Sigmoid colon (tissue), 7 donors: Measurements from ENCODE around the gene PSD. TPM values are rescaled to one million over a fixed set of nuclear protein-coding genes. Genes with fewer than 3 reads are reported as not detected.

Experiments
- DNase-seq: peaks from one replicate; pipeline ENCODE4 v3.0.0-alpha.2; 2019
- H3K27ac ChIP-seq, 4 donors: fragments of 200-600 bp; sonication (generic); one replicate each; pipeline ENCODE4 v1.5.1; 2016 to 2019; ENCODE audit warnings: mild to moderate bottlenecking in 1 of 4
- H3K27me3 ChIP-seq, 3 donors: fragments of 200-600 bp; sonication (generic); one replicate each; pipeline ENCODE4 v1.5.1; 2019; ENCODE audit warnings: mild to moderate bottlenecking in 1 of 3
- H3K36me3 ChIP-seq, 4 donors: fragments of 200-600 bp; sonication (generic); one replicate each; pipeline ENCODE4 v1.5.1; 2016 to 2019
- H3K4me1 ChIP-seq, 4 donors: fragments of 200-600 bp; sonication (generic); one replicate each; pipeline ENCODE4 v1.5.1; 2017 to 2019
- H3K4me3 ChIP-seq, 4 donors: fragments of 200-600 bp; sonication (generic); one replicate each; pipeline ENCODE4 v1.5.1; 2017 to 2019; ENCODE audit warnings: mild to moderate bottlenecking in 2 of 4, moderate library complexity in 1 of 4
- H3K9me3 ChIP-seq, 4 donors: fragments of 200-600 bp in 3 of 4; sonication (generic) in 3 of 4; one replicate each; pipeline versions ENCODE4 v1.5.1 to v1.6.1; 2013 to 2019
- EP300 ChIP-seq, 4 donors: sonication (generic); formaldehyde crosslinking; IDR thresholded peaks; one replicate each; pipeline ENCODE4 v1.6.1; 2017; ENCODE audit warnings: antibody characterized with exemption in 4 of 4
- POLR2A ChIP-seq, 2 donors: fragments of 450-650 bp; IDR thresholded peaks; one replicate each; pipeline ENCODE4 v1.6.1; 2016; ENCODE audit warnings: antibody characterized with exemption in 2 of 2, mild to moderate bottlenecking in 2 of 2, moderate library complexity in 2 of 2
- POLR2AphosphoS5 ChIP-seq, 4 donors: sonication (generic); formaldehyde crosslinking; IDR thresholded peaks; one replicate each; pipeline ENCODE4 v1.6.1; 2017; ENCODE audit warnings: antibody characterized with exemption in 4 of 4
- whole genome bisulfite sequencing, 2 donors: extraction: QIAGEN DNeasy Blood & Tissue Kit; methylation state at CpG; one replicate each; pipeline ENCODE4 v1.1.7; 2013; 5-methylcytosine and 5-hydroxymethylcytosine counted together
- intact Hi-C: fragments of 100-400 bp; cut with DNase I; formaldehyde crosslinking; loops from one replicate; pipeline ENCODE4 v1.15.1; 2023
- polyA plus RNA-seq, 3 donors: library from polyadenylated mRNA; stranded (reverse); fragments of 200-250 nt; gene quantifications; one replicate each; pipeline ENCODE4 v1.2.3, GENCODE V29; 2013
- total RNA-seq, 4 donors: library from RNA; depleted of rRNA; stranded (reverse); fragments of >200 nt; gene quantifications; one replicate each; pipeline ENCODE4 v1.1.0, GENCODE V29; 2016
- TF ChIP-seq, protein P1 (sequence below), 4 experiments: fragments of 450-650 bp in 3 of 4; fragments of 200-600 bp in 1 of 4; IDR thresholded peaks; one replicate each; pipeline ENCODE4 v1.5.1; 2016 to 2019; ENCODE audit warnings: antibody characterized with exemption in 4 of 4, mild to moderate bottlenecking in 3 of 4, moderate library complexity in 2 of 4
- donor health status: healthy with polysubstance abuse.
- donor health status: Bipolar disorder and iron deficiency.
- donor health status: healthy.

The PSD gene
- total and polyA plus RNA-seq, 7 donors = 0.69 to 449 (median 343) TPM

DNA sequence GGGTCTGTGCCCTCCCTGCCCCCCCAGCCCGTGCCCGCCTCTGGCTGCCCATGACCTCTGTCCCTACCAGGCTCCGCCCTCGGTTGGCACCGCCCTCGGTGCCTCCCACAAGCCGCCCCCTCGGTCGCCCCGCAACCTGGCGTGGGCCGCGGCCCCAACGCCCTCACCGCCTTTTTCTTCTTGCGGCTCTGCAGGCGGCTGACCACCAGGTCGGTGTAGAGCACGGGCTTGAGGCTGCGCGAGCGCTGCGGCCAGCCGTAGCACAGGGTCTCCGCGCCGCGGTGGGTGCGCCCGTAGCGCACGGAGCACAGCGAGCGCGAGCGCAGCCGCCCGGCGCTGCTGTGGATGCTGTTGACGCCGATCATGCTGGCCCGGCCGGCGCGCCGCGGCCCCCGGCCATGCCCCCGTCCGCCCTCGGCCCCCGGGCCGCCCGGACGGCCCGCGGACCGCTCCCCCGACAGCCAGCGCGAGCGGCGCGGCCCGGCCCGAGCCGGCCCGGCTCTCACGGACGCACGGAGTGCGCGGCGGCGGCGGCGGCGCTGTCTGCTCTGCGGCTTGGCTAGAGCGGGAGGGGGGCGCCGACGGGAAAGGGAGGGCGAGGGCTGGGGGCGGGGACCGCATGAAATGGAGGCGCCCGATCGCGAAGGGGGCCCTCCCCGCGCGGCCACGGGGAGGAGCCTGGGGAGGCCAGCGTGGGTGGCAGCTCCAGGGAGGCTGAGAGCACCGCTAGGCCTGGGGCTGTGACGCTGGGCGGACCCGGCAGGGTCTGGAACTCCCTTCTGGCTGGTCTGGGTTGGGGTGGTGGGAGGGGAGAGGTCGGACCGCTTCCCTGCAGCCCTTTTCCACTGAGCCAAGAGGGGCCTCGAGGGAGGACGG lies 9.6 kb downstream of the PSD start:
- WGBS, 2 donors = 1% methylated on average over 103 of the region's 103 CpGs
- DNase-seq = peak; percentile 95

DNA sequence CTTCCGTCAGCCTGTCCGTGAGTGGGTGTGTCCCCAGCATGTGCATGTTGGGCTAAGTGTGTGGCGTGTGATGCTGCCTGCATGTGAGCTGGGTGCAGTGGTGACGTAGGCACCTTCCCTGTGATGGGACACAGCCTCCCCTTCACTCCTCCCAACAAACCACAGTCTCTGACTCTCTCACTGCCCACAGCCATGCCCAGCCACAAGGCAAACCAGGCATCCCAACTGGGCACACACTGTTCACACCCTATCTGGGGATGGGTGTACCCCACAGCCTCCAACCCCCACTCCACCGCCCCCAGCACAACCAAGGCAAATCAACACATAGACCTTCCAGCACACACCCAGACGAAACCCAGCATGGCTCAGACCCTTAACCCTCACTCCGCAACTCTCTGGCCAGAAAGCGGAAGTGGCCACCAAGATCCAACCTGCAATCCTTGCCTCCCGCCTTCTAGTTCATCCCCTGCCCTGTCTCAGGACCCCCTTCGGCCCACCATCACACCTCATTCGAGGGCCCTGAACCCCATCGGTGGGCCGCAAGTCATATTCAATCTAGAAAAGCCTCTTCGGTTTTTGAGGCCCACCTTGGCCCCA lies 10.4 kb downstream of the PSD start:
- TF ChIP-seq EP300 (IDR thresholded peaks at IDR 0.05) (peak; percentile 99 to 100 (median 100)), POLR2A (IDR thresholded peaks at IDR 0.05) (peak; percentile 77 to 79), POLR2AphosphoS5 (IDR thresholded peaks at IDR 0.05) (peak; percentile 96 to 97 (median 96))
- TF ChIP-seq, protein P1, sequence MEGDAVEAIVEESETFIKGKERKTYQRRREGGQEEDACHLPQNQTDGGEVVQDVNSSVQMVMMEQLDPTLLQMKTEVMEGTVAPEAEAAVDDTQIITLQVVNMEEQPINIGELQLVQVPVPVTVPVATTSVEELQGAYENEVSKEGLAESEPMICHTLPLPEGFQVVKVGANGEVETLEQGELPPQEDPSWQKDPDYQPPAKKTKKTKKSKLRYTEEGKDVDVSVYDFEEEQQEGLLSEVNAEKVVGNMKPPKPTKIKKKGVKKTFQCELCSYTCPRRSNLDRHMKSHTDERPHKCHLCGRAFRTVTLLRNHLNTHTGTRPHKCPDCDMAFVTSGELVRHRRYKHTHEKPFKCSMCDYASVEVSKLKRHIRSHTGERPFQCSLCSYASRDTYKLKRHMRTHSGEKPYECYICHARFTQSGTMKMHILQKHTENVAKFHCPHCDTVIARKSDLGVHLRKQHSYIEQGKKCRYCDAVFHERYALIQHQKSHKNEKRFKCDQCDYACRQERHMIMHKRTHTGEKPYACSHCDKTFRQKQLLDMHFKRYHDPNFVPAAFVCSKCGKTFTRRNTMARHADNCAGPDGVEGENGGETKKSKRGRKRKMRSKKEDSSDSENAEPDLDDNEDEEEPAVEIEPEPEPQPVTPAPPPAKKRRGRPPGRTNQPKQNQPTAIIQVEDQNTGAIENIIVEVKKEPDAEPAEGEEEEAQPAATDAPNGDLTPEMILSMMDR (IDR thresholded peaks at IDR 0.05) = no peak
- WGBS, 2 donors = 46 to 60% methylated on average over 14 of the region's 14 CpGs
- Histone ChIP-seq H3K27ac (peak overlapping the region; percentile 84 to 99 (median 98)), H3K36me3 (peaks cover 4 to 15% (median 8%) of the 10 kb centered on the region in 4 donors), H3K27me3 (peaks cover 0 to 22% (median 10%) of the 10 kb centered on the region in 3 donors), H3K4me1 (peaks cover 0 to 61% (median 58%) of the 10 kb centered on the region in 4 donors), H3K9me3 (no peaks in the 10 kb centered on the region), H3K4me3 (peak overlapping the region; percentile 70 to 80 (median 78))
- peak; percentile 98 for DNase-seq
- intact Hi-C loops = no loop called here

More for the DNA sequence above, 9.6 kb downstream of the PSD start:
- Histone ChIP-seq H3K27ac (peak overlapping the region; percentile 84 to 99 (median 98)), H3K9me3 (no peaks in the 10 kb centered on the region), H3K4me3 (peak overlapping the region; percentile 70 to 80 (median 78)), H3K36me3 (peaks cover 0 to 9% (median 2%) of the 10 kb centered on the region in 4 donors), H3K27me3 (peaks cover 0 to 22% (median 10%) of the 10 kb centered on the region in 3 donors), H3K4me1 (peaks cover 0 to 55% (median 51%) of the 10 kb centered on the region in 4 donors)
- peak in 2 of 4 donors; percentile 2 to 55 for TF ChIP-seq EP300 (IDR thresholded peaks at IDR 0.05)
- TF ChIP-seq, protein P1 (IDR thresholded peaks at IDR 0.05) = no peak
- peak; percentile 92 to 95 (median 94) for TF ChIP-seq POLR2AphosphoS5 (IDR thresholded peaks at IDR 0.05)
- TF ChIP-seq POLR2A (IDR thresholded peaks at IDR 0.05) = peak; percentile 79 to 94
- intact Hi-C loops = no loop called here

DNA sequence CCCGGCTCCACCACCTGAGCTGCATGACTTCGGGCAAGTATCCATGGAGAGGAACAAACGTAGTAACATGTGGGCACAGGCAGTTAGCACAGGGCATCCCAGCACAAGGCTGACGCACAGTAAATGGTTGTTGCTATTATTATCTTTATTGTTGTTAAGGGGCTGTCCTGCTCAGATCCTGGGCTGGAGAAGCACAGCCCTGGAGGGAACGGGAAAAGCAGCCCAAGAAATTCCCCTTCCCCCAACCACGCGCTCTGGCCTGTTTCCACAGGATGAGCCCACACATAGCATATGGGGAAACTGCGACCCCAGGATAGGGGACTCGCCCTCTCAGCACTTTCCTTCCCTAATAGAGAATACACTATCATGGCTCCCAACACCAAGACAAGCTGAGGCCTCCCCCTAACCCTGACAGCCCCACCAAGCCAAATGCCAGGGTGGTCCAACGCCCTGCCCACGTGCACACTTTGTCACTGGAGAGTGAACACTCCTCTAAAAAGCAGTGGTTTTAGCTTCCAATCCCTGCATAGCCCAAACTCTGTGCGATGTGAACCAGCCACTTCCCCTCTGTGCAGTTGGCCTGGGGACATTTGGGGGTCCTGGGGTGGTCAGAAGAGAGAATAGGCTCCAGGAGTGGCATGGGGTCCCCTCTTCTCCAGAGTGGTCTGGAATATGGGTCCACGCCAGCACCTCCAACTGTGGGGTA lies 11.0 kb downstream of the PSD start:
- Histone ChIP-seq H3K36me3 (peaks cover 11 to 21% (median 13%) of the 10 kb centered on the region in 4 donors), H3K27me3 (peaks cover 0 to 22% (median 10%) of the 10 kb centered on the region in 3 donors), H3K4me1 (peaks cover 0 to 67% (median 64%) of the 10 kb centered on the region in 4 donors), H3K9me3 (no peaks in the 10 kb centered on the region), H3K27ac (peak overlapping the region; percentile 84 to 99 (median 98)), H3K4me3 (peak overlapping the region; percentile 70 to 80 (median 78))
- TF ChIP-seq EP300 (IDR thresholded peaks at IDR 0.05) (peak; percentile 100), POLR2AphosphoS5 (IDR thresholded peaks at IDR 0.05) (peak; percentile 87 to 95 (median 88)), POLR2A (IDR thresholded peaks at IDR 0.05) (no peak)
- TF ChIP-seq, protein P1 (IDR thresholded peaks at IDR 0.05) = no peak
- intact Hi-C loops = loop anchor here (1.0 kb wide), 1 partner anchor 11 kb away; no protein-coding TSS in a partner anchor
- WGBS, 2 donors = 77 to 80% methylated on average over 13 of the region's 13 CpGs
- peak; percentile 92 for DNase-seq

DNA sequence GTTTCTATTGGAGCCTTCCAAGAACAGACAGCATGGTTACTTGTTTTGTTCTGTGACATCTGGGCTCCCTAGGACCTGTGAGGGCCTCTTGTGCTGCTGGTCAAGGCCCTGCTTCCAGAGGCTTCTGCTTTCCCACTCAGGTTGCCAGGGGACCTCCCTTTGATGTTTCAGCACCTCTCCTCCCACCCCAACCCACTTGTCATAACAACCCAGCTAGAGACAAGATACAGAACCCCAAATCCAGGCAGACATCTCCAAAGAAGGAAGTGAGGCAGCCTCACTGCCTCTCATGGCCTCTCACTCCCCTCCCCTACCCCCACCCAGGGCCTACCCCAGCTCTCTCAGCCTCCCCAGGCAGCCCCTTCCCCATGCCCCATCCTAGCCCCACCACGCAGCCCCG lies 11.8 kb downstream of the PSD start:
- no peaks in the 10 kb centered on the region for H3K9me3 ChIP-seq
- WGBS, 2 donors = 84 to 94% methylated on average over 2 of the region's 2 CpGs
- H3K4me1 ChIP-seq = peaks cover 0 to 75% (median 72%) of the 10 kb centered on the region in 4 donors
- peaks cover 0 to 17% (median 7%) of the 10 kb centered on the region in 3 donors for H3K27me3 ChIP-seq
- peak; percentile 35 to 67 for TF ChIP-seq POLR2A (IDR thresholded peaks at IDR 0.05)
- TF ChIP-seq, protein P1 (IDR thresholded peaks at IDR 0.05) = no peak
- TF ChIP-seq POLR2AphosphoS5 (IDR thresholded peaks at IDR 0.05) = peak; percentile 95 to 98 (median 97)
- peak; percentile 98 to 100 (median 99) for TF ChIP-seq EP300 (IDR thresholded peaks at IDR 0.05)
- H3K27ac ChIP-seq = peak overlapping the region; percentile 84 to 99 (median 98)
- DNase-seq = peak; percentile 97
- intact Hi-C loops = loop anchor here (1.0 kb wide), 1 partner anchor 11 kb away; no protein-coding TSS in a partner anchor
- peak overlapping the region; percentile 14 to 80 (median 52) for H3K4me3 ChIP-seq
- peaks cover 15 to 29% (median 20%) of the 10 kb centered on the region in 4 donors for H3K36me3 ChIP-seq
